Activated CD8-positive, alpha-beta memory T cell treated with anti-CD3 and anti-CD28 coated beads for 4 hours (primary cell): ENCODE results near the gene C1orf146.
"Not testable (repeated sequence)": the region's sequence is repeated elsewhere in the genome, so short reads cannot be mapped to it uniquely, and the experiment has no call there.

ENCODE experiments used
- DNase-seq, 2 donors: peaks; one replicate each; pipeline ENCODE4 v3.0.0-alpha.2; 2020; ENCODE audit warnings: low read depth in 2 of 2

The C1orf146 gene

GRCh38 chr1:92274939-92275338, 57.2 kb downstream of the C1orf146 start:
- no peak for DNase-seq

- DNase-seq: no peak
These were observed 58.4 kb downstream of the C1orf146 start for GRCh38 chr1:92276082-92276481.

GRCh38 chr1:92277105-92277723, 59.5 kb downstream of the C1orf146 start:
- no peak for DNase-seq

- not testable (repeated sequence) for DNase-seq
These were observed 62.1 kb downstream of the C1orf146 start for GRCh38 chr1:92279781-92280180.

- DNase-seq: not testable (repeated sequence)
These were observed 63.7 kb downstream of the C1orf146 start for GRCh38 chr1:92281411-92281810.

GRCh38 chr1:92291372-92291999, 73.8 kb downstream of the C1orf146 start:
- DNase-seq: no peak
